GM19099 (cell line): ENCODE measurements around the gene FHIT.

Experiments used
- POLR2A ChIP-seq: IDR thresholded peaks from 3 replicates; pipeline ENCODE4 v1.6.1; 2011; ENCODE audit warnings: low read depth; ENCODE audit not compliant: insufficient read length; ENCODE audit errors: extremely low read depth

FHIT gene

GRCh38 chr3:60025096-60026050 is 1225.9 kb downstream of the FHIT start:
- TF ChIP-seq POLR2A: no peak

- TF ChIP-seq POLR2A: no peak
Measured at GRCh38 chr3:60024400-60024799, 1226.9 kb downstream of the FHIT start.

- TF ChIP-seq POLR2A: no peak
Measured at GRCh38 chr3:60023189-60023588, 1228.1 kb downstream of the FHIT start.

GRCh38 chr3:60017631-60018030 is 1233.6 kb downstream of the FHIT start:
- no peak for TF ChIP-seq POLR2A

- TF ChIP-seq POLR2A: no peak
Measured at GRCh38 chr3:60015032-60015705, 1236.1 kb downstream of the FHIT start.

GRCh38 chr3:60013241-60013640 is 1238.0 kb downstream of the FHIT start:
- TF ChIP-seq POLR2A: no peak

GRCh38 chr3:60011218-60011617 is 1240.0 kb downstream of the FHIT start:
- TF ChIP-seq POLR2A: no peak

- no peak for TF ChIP-seq POLR2A
Measured at GRCh38 chr3:60010781-60011180, 1240.5 kb downstream of the FHIT start.

- TF ChIP-seq POLR2A: no peak
Measured at GRCh38 chr3:60009931-60010478, 1241.2 kb downstream of the FHIT start.

- TF ChIP-seq POLR2A: no peak
Measured at GRCh38 chr3:60001369-60001768, 1249.9 kb downstream of the FHIT start.

GRCh38 chr3:60000311-60001105 is 1250.7 kb downstream of the FHIT start:
- TF ChIP-seq POLR2A: no peak

GRCh38 chr3:59998058-59998457 is 1253.2 kb downstream of the FHIT start:
- TF ChIP-seq POLR2A: no peak

- TF ChIP-seq POLR2A: no peak
Measured at GRCh38 chr3:59997583-59997982, 1253.7 kb downstream of the FHIT start.

- TF ChIP-seq POLR2A: no peak
Measured at GRCh38 chr3:59996056-59996455, 1255.2 kb downstream of the FHIT start.

GRCh38 chr3:59995563-59995962 is 1255.7 kb downstream of the FHIT start:
- TF ChIP-seq POLR2A: no peak
